Cortex of kidney (tissue), 1 donor: ENCODE results near the gene DENND1A.

Source experiments
- DNase-seq: peaks from one replicate; lab custom pipeline; 2025; lab: John Stamatoyannopoulos, UW

The DENND1A gene

DNA sequence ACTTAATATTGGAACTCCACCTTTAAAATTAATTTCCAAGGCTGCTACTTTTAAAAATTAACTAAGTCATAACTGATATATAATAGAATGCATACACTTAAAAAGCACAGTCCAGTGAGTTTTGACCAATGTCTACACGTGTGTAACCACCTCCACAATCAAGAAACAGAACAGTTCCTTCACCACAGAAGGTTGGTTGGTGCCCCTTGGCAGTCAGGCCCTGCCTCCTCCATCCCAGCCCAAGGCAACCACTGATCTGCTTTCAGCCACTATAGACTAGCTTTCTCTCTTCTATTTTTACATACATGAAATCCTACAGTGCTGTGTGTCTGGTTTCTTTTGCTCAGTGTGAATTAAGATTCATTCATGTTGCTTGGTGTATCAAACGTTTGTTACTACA lies 358.7 kb downstream of the DENND1A start:
- DNase-seq = no peak

DNA sequence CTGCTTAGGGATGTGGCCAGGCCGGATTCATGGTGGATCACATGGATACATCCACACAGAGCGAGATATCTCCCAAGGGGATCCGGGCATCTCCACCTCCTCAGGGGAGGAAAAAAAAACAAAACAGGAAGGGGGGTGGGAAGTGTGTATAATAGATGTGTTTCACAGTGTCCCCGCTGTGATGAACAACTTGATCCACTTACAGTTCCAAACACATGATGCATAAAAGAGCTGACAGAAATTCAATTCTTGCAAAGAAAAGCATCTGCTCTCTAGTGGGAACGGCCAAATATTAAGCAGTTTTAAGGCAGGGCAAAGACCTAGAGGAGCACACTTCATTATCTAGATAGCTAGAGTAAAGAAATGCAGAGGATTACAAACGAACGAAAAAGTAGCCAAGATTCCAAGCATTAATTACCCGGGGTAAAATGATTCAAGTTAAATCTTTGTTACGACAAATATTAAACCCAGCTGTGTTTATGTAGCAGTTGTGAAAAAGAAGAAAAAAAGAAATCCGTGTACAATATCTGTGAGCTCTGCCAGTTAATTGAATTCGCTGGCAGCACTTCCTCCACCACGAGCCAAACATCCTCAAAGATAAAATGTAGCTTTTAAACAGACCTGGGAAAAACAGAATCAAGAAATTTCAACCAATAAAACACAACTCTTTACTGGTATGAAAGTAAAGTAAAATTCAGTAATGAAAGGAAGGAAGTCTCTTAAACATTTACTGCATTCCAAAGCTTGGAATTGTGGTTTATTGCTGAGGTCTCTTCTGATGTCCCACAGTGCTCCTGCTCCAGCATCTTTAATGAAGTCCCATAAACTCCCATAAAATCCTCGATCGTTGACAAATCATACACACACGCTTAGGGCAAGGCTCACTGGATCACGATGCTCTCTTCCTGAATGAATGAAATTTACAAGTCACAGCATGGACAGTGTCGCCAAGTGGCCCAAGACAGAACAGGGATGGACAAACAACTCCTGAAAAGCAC lies 360.9 kb downstream of the DENND1A start:
- no peak for DNase-seq

- DNase-seq = no peak
These were observed 362.9 kb downstream of the DENND1A start for GRCh38 chr9:123567013-123567412.

GRCh38 chr9:123564652-123565051 lies 365.3 kb downstream of the DENND1A start:
- no peak for DNase-seq

DNA sequence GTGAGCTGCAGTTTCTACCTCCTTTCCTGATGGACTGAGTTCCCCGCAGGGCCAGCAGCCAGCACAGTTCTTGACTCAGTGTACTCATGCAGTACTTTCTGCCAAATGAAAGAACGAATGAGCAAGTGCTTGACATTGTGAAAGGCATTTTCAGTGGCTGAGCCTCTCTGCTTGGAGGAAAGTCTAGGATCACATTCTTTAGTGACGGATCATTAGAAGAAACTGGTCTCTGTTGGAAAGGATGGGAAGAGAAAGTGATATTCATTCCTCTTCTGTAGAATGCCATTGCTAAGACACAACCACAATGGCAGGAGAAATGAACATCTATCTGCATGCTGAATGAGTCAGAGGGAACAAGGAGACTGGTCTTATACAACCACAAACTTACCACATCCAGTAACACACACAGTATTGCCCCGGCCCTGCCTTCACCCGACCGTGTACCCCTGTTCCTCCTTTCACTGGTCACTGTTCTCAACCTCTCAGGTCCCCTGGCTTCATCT lies 367.0 kb downstream of the DENND1A start:
- no peak for DNase-seq

GRCh38 chr9:123561046-123561445 lies 368.9 kb downstream of the DENND1A start:
- DNase-seq = no peak

- DNase-seq = no peak
These were observed 373.2 kb downstream of the DENND1A start for GRCh38 chr9:123556464-123557435.

DNA sequence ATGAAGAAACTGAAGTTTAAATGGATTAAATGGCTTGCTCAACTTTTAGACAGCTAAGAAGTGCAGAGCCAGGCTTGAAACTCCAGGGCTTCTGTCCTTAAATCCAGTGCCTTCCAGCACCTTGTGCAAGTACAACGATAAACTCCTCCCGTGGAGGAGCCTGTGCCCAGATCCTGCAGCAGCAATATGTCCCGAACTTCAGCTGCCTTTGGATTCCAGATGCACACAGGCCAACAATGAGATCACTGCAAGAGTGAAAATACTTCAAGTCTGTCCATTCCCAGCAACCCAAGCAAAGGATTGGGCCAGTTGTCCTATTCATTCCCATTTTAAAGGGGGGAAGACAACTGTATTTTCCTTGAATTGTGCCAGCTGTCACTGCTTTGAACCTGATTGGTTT lies 374.3 kb downstream of the DENND1A start:
- DNase-seq = no peak

DNA sequence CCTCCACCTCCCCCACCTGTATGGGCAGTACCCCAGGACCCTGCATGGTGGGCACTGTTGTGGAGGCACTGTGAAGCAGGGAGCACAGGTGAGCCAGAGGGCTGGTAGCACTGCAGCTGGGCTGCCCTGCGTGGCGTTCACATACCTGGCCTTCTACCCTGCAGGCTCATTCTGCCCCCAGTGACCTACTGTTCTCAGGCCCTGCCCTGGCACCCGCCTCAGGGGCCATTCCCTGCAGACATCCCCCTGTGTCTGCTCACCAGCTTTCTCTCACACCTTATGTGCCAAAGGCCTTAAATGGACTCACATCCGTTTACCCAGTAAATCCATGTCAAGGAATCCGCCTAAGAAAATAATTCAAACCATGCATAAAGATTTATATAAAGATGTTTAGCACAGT lies 377.4 kb downstream of the DENND1A start:
- no peak for DNase-seq

GRCh38 chr9:123551734-123552133 lies 378.2 kb downstream of the DENND1A start:
- no peak for DNase-seq

DNA sequence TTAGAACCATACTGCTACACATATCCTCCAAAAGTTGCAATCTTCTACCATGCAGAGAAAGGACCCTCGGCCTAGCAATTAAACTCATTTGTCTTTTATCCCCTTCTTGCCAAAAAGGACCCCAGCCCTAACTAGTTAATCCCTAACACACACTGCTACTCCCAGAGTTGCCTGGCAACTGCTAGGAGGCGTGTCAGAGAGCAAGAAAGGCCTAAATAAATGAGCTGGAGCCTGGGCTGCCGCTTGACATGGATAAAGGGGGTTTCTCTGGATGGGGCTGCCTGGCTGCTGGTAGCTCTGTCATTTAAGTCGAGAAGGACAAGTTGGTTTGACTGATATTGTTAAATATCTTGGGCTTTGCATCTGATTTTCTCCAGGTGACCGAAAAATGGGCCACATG lies 379.1 kb downstream of the DENND1A start:
- DNase-seq = no peak

DNA sequence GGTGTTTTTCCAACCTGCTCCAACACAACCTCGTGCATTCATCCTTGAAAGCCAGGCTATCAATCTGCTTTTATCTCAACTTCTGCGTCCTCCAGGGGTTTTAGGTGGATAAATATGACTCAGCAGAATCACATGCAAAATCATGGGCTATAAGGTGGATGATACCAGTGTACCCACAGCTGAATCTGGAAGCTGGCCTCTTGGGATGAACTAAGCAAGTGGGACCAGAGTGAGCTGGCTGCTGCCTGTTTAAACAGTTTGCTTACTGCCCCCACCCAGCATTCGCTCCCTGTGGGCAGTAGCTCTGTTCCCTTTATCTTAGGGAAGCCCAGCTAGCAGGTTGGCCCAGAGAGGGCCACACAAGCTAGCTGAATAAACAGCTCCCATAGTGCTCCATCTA lies 379.9 kb downstream of the DENND1A start:
- DNase-seq = no peak

GRCh38 chr9:123548741-123549545 lies 381.0 kb downstream of the DENND1A start:
- DNase-seq = no peak

DNA sequence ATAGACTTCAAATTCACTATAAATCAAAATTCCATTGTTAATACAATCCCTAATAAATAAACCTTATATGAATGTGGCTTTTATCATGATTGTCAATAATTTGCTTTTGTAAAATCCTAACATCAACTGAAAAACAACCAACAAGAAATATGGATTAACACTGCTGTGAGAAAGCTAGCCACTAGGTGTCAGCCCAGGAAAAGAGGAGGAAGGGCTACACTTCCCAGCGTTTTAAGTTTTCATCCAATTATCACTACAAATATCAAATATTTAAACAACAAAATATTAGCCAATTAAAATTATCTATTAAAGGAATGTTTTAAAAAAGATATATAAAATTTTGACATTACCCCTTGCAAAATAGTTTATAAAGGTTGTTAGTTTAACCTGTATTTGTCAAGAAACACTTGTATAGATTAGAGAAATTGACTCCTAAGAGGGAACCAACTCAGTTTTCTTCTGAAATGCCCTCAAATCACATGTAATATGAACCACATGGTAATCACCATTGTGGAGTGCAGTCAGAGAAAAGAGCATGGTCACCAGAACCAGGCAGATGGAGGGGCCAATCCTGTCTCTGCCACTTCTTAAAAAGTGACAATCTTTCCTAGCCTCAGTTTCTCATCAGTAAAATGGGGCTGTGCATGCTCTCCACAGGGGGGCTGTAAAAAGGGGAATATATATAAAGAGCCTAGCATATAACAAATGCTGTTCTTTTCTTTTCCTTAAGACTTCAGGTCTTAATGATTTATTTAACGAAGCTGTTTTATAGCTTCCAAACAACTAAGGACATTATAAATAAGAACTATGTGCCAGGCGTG lies 385.7 kb downstream of the DENND1A start:
- DNase-seq = no peak

DNA sequence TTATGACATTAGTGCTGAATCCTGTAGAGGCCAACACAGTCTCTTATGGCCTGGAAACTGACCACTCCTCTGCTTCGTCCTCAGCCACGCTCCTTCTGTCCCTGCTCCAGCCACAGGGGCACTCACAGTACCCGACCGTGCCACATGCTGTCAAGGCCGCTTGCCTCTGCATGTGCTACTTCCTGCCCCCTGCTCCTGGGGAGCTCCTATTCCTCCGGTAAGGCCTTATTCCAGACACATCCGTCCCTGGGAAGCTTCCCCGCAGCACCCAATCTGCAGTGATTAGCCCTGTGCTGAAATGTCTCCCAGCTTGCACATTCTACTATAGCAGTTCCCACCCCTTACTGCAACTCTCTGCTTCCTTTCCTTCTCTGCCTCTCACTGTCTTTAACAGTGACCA lies 386.4 kb downstream of the DENND1A start:
- no peak for DNase-seq

- no peak for DNase-seq
These were observed 387.3 kb downstream of the DENND1A start for GRCh38 chr9:123542435-123543225.

- no peak for DNase-seq
These were observed 388.5 kb downstream of the DENND1A start for GRCh38 chr9:123541411-123541810.

GRCh38 chr9:123540457-123540856 lies 389.5 kb downstream of the DENND1A start:
- DNase-seq = no peak

DNA sequence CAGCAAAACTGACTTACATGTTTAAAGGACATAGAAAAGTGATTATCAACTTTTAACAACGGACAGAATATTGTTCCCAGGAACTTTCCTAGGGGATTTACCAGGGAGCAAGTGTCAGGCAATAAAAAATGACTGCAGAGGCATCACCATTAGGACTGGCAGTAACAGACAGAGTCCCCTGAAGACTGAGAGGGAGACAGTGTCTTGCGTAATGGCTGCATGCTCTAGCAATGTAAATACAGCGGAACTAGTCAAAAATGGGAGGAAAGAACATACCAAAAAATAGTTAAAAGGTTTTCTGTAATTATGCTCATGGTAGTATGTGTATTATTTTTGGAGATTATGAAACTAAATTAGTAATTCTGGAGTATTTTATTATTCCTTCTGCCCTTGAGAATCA lies 392.1 kb downstream of the DENND1A start:
- no peak for DNase-seq

DNA sequence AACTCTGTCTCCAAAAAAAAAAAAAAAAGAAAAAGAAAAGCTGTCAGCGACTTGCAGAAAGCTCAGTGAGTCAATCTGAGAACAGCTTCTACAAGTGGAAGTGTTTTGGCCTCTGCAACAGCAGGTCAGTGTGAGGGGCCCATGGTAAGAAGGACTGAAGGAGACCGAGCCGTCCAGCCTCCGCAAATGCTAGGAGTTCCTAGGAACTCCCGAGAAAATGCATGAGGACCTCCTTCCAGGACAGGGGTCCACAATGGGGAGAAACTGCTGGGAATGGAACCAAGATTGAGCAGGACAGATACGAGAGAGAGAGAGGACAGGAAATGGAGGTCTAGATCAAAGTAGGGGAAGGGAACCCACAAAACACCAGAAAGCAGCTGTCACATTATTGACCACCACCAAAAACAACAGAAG lies 393.5 kb downstream of the DENND1A start:
- no peak for DNase-seq
